Left ventricle myocardium superior (tissue), 1 donor: ENCODE results near the gene NAA30. TPM values are rescaled to one million over a fixed set of nuclear protein-coding genes. Genes with fewer than 3 reads are reported as not detected.

ENCODE experiments used
- ATAC-seq: fragments of 200-7000 bp; cut with Tn5 transposase; one replicate; pipeline ENCODE4 v1.9.1; 2020; ENCODE audit warnings: mild to moderate bottlenecking, moderate library complexity
- DNase-seq: peaks from one replicate; pipeline ENCODE4 v3.0.0-alpha.2; 2020
- intact Hi-C: fragments of 100-400 bp; cut with micrococcal nuclease; formaldehyde crosslinking; loops from one replicate; pipeline ENCODE4 v1.11.0; 2022
- total RNA-seq: library from RNA; stranded (reverse); fragmentation: NEBNext Ultra II Directional; extraction: Animal tissue kit (Norgen Biotek cat#: 25700); gene quantifications from one replicate; pipeline ENCODE4 v1.2.1, GENCODE V29; 2021
- donor health status: DM: no; HTN: yes; CAD: no; lungs with severe emphysema.

NAA30 gene
- total RNA-seq, 1 donor from 2014 or later = 25.8 TPM

DNA sequence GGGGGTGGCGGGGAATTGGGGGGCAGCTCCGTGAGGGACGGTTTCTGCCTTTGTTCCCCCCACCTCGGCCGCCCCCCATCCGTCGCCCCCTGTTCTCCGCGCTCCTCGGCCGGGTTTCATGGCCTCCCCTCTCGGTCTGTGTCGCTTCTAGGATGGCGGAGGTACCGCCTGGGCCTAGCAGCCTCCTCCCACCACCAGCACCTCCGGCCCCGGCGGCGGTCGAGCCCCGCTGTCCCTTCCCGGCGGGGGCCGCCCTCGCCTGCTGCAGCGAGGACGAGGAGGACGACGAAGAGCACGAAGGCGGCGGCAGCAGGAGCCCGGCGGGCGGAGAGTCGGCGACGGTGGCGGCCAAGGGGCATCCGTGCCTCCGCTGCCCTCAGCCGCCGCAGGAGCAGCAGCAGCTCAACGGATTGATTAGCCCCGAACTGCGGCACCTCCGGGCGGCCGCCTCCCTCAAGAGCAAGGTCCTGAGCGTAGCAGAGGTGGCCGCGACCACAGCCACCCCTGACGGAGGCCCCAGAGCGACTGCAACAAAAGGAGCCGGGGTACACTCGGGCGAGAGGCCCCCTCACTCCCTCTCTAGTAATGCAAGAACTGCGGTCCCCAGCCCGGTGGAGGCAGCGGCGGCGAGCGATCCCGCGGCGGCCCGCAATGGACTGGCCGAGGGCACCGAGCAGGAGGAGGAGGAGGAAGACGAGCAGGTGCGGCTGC is 575 bp downstream of the NAA30 start:
- intact Hi-C loops = no loop called here
- ATAC-seq = peak; percentile 69
- DNase-seq = no peak

DNA sequence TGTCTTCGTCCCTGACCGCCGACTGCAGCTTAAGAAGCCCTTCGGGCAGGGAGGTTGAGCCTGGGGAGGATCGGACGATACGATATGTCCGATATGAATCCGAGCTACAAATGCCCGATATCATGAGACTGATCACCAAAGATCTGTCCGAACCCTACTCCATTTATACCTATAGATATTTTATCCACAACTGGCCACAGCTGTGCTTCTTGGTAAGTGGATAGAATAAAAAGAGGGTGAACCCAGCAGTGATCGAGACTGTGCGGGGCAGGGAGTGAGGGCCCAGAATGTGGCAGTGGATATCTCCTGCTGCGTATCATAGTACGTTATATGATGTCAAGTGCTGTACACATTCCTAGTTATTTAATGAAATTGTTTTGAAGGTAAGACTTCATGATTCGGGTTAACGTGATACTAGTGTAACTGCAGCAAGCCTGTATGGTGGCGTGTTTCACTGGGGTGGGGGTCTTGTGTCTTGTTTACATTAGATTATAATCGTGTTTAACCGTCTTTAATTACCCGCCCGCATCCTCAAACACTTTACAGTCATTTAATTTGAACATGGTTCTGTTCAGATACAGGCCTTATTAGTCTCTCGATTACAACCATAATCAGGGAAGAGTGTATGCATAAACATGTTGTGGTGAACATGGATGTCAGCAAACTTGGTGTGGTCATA is 1.3 kb downstream of the NAA30 start:
- intact Hi-C loops = no loop called here
- ATAC-seq = no peak
- no peak for DNase-seq

GRCh38 chr14:57392830-57393229 is 2.4 kb downstream of the NAA30 start:
- DNase-seq (no peak), ATAC-seq (no peak)
- intact Hi-C loops = no loop called here

DNA sequence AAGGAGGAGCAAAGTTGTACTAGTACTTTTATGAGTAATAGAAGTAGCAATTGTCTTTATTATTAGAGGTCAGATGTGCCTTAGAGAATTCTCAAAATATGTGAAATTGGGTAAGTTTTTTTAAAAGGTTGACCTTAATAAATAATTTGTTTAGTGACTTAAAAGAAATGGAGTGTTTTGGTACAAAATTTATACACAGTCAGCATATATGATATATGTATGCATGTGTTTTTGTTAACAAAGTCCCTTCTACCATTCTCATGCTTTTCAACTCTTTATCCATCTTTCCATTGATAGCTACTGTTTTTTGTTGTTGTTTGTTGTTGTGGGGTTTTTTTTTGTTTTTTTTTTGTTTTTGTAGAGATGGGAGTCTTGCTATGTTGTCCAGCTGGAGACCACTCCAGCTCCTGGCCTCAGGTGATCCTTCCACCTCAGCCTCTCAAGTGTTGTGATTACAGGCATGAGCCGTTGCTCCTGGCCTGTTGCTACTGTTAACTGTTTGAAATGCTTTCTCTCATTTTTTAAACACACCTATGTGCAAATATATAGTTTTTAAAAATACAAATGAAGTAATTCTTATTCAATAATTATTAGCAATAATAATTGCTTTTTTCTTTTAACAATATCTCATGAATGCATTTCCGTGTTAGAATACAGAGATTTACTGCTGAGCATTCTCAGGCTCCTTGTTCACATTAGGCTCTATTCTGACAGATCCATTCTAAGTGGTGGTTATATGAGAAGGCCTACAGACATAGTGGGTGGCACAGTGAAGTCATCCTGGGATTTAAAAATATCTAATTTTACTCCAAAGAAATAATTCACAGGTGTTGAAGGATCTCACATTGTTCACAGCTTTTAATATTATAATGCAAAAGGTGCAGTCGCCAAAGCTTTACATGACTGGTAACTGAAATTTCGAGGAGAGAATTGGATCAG is 10.4 kb downstream of the NAA30 start:
- DNase-seq (no peak), ATAC-seq (no peak)
- intact Hi-C loops = no loop called here

GRCh38 chr14:57401501-57401900 is 11.1 kb downstream of the NAA30 start:
- ATAC-seq (no peak), DNase-seq (no peak)
- intact Hi-C loops = no loop called here

GRCh38 chr14:57402173-57402852 is 11.9 kb downstream of the NAA30 start:
- DNase-seq (no peak), ATAC-seq (no peak)
- intact Hi-C loops = no loop called here

DNA sequence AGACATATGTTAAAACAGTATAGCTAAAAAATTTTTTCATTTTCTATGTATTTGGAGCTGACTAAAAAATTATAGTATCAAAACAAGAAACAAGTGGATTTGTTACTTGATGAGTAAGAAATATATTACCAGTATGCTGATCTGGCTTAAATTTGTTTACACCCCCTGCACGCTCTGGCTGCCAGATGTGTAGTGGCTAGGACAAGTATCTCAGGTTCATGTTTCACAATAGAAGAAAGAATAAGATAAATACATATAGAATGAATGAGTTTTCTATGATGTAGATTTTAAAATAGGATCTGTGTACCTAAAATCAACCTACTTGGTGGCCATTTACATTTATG is 13.1 kb downstream of the NAA30 start:
- no peak for ATAC-seq
- no peak for DNase-seq
- intact Hi-C loops = no loop called here

DNA sequence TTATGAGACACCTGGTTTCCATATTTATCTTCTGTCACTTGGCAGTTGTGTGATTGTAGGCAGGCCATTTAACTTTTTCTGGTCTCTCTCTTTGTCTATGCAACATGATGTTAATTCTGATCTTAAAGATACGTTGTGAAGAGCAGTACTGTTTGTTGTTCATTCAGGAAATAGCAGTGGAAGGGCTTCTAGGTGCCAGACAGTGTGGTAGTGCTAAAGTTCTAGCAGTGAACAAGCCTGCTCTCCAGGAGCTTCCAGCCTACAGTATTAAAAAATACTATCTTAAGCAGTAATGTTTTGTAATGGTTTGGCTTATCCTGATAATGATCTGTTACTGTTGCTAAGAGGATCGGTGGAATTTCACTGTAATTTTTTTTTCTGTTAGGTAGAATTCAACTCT is 15.2 kb downstream of the NAA30 start:
- intact Hi-C loops = no loop called here
- no peak for ATAC-seq
- no peak for DNase-seq

DNA sequence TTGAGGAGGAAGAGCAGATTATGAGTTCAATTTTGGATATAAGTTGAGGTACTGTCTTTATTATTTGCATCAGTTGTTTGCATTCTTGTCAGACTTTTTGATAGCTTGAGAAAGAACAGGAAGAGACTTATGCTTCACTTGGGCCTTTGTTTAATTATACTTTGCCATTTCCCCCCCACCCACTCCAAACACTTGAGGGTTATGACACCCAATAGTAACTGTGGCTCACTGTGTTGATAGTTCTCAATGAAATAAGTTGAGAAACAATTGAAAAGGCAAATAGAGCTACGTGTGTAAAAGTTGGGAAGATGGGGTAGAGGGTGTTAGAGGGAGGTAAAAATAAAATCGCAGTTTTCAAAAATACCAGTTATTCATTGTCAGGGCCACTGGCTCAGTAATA is 17.7 kb downstream of the NAA30 start:
- intact Hi-C loops = no loop called here
- ATAC-seq (no peak), DNase-seq (no peak)

DNA sequence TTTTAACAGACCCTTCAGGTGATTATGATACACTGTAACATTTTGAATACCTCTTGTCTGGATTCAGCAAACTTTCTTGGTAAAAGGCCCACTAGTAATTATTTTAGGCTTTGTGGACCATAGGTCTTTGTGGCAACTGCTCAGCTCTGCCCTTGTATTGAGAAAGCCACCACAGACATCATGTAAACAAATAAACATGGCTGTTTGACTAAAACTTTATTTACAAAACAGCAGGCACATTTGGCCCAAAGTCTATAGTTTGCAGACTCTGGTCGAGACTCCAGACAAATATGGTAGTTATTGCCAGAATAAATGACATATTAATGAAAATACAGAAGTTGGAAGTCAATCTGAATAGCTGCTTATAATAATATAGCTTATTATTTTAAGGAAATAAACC is 18.2 kb downstream of the NAA30 start:
- no peak for ATAC-seq

GRCh38 chr14:57412341-57412740 is 22.0 kb downstream of the NAA30 start:
- ATAC-seq = no peak
- intact Hi-C loops = no loop called here
- no peak for DNase-seq

More for the DNA sequence above, 18.2 kb downstream of the NAA30 start:
- intact Hi-C loops = no loop called here
- DNase-seq = no peak

DNA sequence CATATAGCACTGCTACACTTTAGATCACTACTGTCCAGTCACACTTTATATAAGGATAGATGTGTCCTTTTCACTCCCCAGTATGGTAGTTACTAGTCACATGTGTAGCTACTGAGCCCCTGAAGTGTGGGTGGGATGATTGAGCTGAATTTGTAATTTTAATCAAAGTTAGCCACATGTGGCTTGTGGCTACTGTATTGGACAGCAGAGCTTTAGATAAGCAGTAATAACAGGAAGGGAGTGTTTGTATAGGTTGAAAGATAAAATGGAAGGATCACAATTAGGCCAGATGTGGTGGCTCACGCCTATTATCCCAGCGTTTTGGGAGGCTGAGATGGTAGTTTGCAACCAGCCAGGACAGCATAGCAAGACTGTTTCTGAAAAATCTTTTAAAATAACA is 23.5 kb downstream of the NAA30 start:
- DNase-seq (no peak), ATAC-seq (no peak)
- intact Hi-C loops = no loop called here

DNA sequence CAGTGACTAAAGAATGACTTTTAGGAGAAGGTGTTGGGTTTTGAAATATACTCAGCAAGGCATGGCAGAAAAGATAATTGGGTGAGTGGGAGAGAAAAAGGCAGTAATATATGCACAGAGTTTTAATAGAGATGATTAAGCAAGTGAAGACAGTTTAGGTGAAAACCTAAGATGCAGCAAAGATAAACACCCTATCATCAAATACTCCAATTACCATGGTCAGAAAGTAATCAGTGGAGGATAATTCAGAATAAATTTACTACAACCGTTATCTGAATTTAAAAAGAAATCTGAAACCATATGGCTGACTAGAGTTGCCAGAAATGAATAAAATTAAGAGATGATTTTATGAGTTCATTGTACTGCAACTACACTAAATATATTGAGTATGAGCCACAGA is 26.8 kb downstream of the NAA30 start:
- ATAC-seq = no peak
- no peak for DNase-seq
- intact Hi-C loops = no loop called here

- intact Hi-C loops = no loop called here
- ATAC-seq (no peak), DNase-seq (no peak)
Observed at GRCh38 chr14:57418999-57419398, 28.6 kb downstream of the NAA30 start.

GRCh38 chr14:57420033-57420432 is 29.6 kb downstream of the NAA30 start:
- intact Hi-C loops = no loop called here
- DNase-seq = no peak
- ATAC-seq = no peak

DNA sequence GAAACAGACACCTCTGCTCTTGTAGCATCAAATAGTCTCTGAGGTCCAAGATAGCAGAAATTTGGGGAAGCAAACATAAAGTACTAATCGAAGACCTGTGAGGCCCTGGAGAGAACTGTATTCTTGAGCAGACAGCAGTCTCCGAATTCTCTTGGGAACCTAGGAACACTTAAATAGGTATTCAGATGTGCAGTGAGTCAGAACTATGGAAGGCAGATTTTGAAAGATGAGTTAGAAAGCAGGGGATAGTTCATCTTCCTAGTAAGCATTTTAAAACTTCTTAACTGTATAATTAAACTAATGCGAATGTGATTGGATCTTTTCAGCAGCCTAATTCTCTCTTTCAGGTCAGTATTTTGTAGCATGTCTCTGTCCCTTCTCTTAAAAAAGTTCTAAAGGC is 30.6 kb downstream of the NAA30 start:
- ATAC-seq = no peak
- intact Hi-C loops = no loop called here
- DNase-seq = no peak

DNA sequence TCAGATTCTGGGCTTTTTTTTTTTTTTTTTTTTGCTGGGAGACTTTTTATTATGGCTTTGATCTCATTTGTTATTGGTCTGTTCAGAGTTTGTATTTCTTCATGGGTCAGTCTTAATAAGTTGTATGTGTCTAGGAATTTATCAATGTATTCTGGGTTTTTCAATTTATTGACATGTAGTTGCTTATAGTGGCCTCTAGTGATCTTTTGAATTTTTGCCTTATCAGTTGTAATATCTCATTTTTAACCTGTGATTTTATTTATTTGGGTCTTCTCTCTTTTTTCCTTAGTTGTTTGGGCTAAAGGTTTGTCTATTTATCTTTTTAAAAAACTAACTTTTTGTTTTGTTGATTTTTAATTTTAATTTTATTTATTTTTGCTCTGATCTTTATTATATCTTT is 45.5 kb downstream of the NAA30 start:
- intact Hi-C loops = no loop called here
- ATAC-seq (no peak), DNase-seq (no peak)

DNA sequence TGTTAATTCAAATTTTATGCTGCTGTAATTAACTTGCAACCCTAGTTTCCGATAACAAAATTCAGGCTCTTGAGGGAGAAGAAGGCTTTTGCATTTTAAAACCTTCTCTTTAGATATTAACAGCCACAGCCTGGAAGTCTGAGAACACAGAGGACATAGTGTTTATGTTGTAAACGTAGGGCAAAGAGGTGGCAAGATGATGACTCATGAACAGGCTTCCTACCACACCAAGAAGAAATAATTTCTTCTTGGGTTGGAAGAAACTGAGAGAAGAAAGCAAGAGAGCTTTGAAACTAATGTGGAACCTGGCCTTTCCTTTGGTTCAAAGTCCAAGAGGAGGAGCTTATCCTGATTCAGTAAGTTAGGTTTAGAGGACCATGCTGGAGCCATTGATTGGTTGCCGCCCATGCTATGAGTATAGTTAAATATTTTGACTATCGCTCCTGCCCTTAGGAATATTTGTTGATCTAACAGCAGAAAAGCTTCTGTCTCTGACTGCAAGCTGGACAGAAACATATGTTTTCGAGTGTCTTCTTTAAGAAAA is 71.5 kb downstream of the NAA30 start:
- ATAC-seq = no peak
- intact Hi-C loops = no loop called here
- no peak for DNase-seq

- no peak for DNase-seq
- ATAC-seq = no peak
- intact Hi-C loops = no loop called here
Observed at GRCh38 chr14:57462551-57462950, 72.2 kb downstream of the NAA30 start.
